Endodermal cell (in vitro differentiated cells): Measurements from ENCODE around the gene COL4A4. TPM values are rescaled to one million over a fixed set of nuclear protein-coding genes. Genes with fewer than 3 reads are reported as not detected.

ENCODE experiments used
- DNase-seq: peaks from one replicate; pipeline ENCODE4 v3.0.0-alpha.2; 2017
- H3K27ac ChIP-seq: 2 replicates; pipeline ENCODE4 v1.5.1; 2013; ENCODE audit warnings: mild to moderate bottlenecking, low read depth, low read length, moderate library complexity
- H3K27me3 ChIP-seq: 2 replicates; pipeline ENCODE4 v1.6.1; 2013; ENCODE audit warnings: mild to moderate bottlenecking, low read length, moderate library complexity; ENCODE audit not compliant: insufficient read depth, control insufficient read depth, poor library complexity, severe bottlenecking
- H3K36me3 ChIP-seq: 2 replicates; pipeline ENCODE4 v1.7.0; 2013; ENCODE audit warnings: mild to moderate bottlenecking, low read length, moderate library complexity; ENCODE audit not compliant: control insufficient read depth, insufficient read depth
- H3K4me1 ChIP-seq: one replicate; pipeline ENCODE4 v1.7.0; 2013; ENCODE audit warnings: low read length; ENCODE audit not compliant: control insufficient read depth, insufficient read depth
- H3K4me3 ChIP-seq: 2 replicates; pipeline ENCODE4 v1.5.1; 2013; ENCODE audit warnings: mild to moderate bottlenecking, low read length, moderate library complexity
- H3K9ac ChIP-seq: 2 replicates; pipeline ENCODE4 v1.6.1; 2013; ENCODE audit warnings: mild to moderate bottlenecking, low read length, moderate library complexity; ENCODE audit not compliant: poor library complexity, severe bottlenecking; ENCODE audit errors: extremely low read depth
- H3K9me3 ChIP-seq: 2 replicates; pipeline ENCODE4 v1.6.1; 2013; ENCODE audit warnings: mild to moderate bottlenecking, low read length, moderate library complexity; ENCODE audit not compliant: control insufficient read depth
- H3K27ac Mint-ChIP-seq: 2 replicates; pipeline ENCODE4 v1.8.0; 2020; ENCODE audit warnings: mixed read lengths
- H3K27me3 Mint-ChIP-seq: 2 replicates; pipeline ENCODE4 v1.8.0; 2021; ENCODE audit warnings: mild to moderate bottlenecking, mixed read lengths; ENCODE audit not compliant: insufficient read depth
- H3K36me3 Mint-ChIP-seq: 2 replicates; pipeline ENCODE4 v1.8.0; 2020; ENCODE audit warnings: low read depth, mixed read lengths
- H3K4me1 Mint-ChIP-seq: 2 replicates; pipeline ENCODE4 v1.8.0; 2020; ENCODE audit warnings: mixed read lengths
- H3K4me3 Mint-ChIP-seq: 2 replicates; pipeline ENCODE4 v1.8.0; 2020; ENCODE audit warnings: mild to moderate bottlenecking, moderate library complexity, mixed read lengths
- H3K9me3 Mint-ChIP-seq: 2 replicates; pipeline ENCODE4 v1.8.0; 2020; ENCODE audit warnings: mild to moderate bottlenecking, mixed read lengths
- WGBS, 2 experiments: methylation state at CpG; one replicate each; pipeline versions ENCODE4 v1.1.5 to v1.1.7; 2013; ENCODE audit warnings: missing lambda C conversion rate in 2 of 2, mixed read lengths in 1 of 2; ENCODE audit not compliant: insufficient coverage in 1 of 2, insufficient read length in 1 of 2; 5-methylcytosine and 5-hydroxymethylcytosine counted together
- total RNA-seq, 2 donors: library from RNA; stranded (reverse); fragmentation: NEBNext Ultra II Directional in 1 of 2; extraction: Animal tissue kit (Norgen Biotek cat#: 25700) in 1 of 2; gene quantifications; 2 replicates in 1 of 2; 3 replicates in 1 of 2; pipeline ENCODE4 v1.2.1, GENCODE V29; 2021
- TF ChIP-seq, protein P1 (sequence below): fragments of 200-600 bp; sonication (generic); conservative IDR thresholded peaks from 2 replicates; pipeline ENCODE4 v1.5.0; 2021; ENCODE audit warnings: antibody characterized with exemption, mild to moderate bottlenecking

The COL4A4 gene
- total RNA-seq, 2 donors from 2014 or later, result 2.2 to 2.9 TPM

DNA sequence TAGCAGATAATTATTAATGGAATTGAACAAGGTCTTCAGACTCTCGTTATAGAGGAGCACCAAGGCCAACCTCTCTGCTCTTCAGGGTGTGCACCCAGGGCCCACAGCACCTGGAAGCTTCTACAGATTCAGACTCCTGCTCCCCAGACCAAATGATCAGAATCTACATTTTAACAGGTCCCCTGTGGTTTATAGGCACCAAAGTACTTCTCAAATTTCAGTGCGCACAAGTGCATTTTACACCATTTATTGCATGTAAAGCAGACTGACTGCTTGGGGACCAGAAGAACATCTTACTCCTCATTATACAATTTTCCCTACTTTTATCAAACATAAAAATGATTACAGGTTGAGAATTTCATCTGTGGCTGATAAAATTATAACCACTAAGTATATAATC is 163.9 kb downstream of the COL4A4 start:
- Mint-ChIP-seq H3K27ac (no peak overlapping the region), H3K36me3 (peaks cover 29% of the 10 kb centered on the region), H3K27me3 (no peaks in the 10 kb centered on the region), H3K4me1 (peaks cover 4% of the 10 kb centered on the region), H3K9me3 (peaks cover 5% of the 10 kb centered on the region), H3K4me3 (no peak overlapping the region)
- DNase-seq, result no peak
- H3K27me3 ChIP-seq, result no peaks in the 10 kb centered on the region
- no peaks in the 10 kb centered on the region for H3K4me1 ChIP-seq
- no peak overlapping the region for H3K27ac ChIP-seq
- no peaks in the 10 kb centered on the region for H3K36me3 ChIP-seq
- TF ChIP-seq, protein P1, sequence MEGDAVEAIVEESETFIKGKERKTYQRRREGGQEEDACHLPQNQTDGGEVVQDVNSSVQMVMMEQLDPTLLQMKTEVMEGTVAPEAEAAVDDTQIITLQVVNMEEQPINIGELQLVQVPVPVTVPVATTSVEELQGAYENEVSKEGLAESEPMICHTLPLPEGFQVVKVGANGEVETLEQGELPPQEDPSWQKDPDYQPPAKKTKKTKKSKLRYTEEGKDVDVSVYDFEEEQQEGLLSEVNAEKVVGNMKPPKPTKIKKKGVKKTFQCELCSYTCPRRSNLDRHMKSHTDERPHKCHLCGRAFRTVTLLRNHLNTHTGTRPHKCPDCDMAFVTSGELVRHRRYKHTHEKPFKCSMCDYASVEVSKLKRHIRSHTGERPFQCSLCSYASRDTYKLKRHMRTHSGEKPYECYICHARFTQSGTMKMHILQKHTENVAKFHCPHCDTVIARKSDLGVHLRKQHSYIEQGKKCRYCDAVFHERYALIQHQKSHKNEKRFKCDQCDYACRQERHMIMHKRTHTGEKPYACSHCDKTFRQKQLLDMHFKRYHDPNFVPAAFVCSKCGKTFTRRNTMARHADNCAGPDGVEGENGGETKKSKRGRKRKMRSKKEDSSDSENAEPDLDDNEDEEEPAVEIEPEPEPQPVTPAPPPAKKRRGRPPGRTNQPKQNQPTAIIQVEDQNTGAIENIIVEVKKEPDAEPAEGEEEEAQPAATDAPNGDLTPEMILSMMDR, result no peak
- 95 to 97% methylated on average over 2 of the region's 2 CpGs for WGBS, 2 experiments
- no peaks in the 10 kb centered on the region for H3K9me3 ChIP-seq
- no peak overlapping the region for H3K9ac ChIP-seq
- no peak overlapping the region for H3K4me3 ChIP-seq

DNA sequence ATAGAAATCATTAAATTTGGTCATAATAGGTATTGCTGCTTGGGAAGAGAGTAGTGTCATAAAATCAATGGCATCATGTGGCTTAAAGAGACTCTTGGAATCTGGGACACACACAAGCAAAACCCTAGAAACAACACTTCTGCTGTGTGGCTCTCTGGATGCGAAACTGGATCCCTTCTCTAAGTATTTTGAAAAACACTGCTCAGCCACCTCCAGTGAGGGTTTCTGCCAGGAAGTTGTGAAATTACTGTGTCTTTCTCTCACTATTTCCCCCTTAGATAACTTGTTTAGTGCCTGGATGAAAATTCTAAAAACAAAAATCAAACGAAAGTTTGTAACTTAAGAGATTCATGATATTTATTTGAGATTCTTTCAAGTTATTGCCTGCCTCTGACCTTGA is 164.3 kb downstream of the COL4A4 start:
- DNase-seq, result no peak
- WGBS, 2 experiments, result 90% methylated on average over 2 of the region's 2 CpGs; no CpG with 5 or more reads in 1 of the 2 experiments
- H3K4me1 ChIP-seq, result no peaks in the 10 kb centered on the region
- H3K9me3 Mint-ChIP-seq, result peaks cover 5% of the 10 kb centered on the region
- H3K36me3 ChIP-seq, result no peaks in the 10 kb centered on the region
- H3K27me3 Mint-ChIP-seq, result no peaks in the 10 kb centered on the region
- H3K4me3 ChIP-seq, result no peak overlapping the region
- H3K27ac ChIP-seq, result no peak overlapping the region
- no peak overlapping the region for H3K4me3 Mint-ChIP-seq
- no peaks in the 10 kb centered on the region for H3K27me3 ChIP-seq
- H3K36me3 Mint-ChIP-seq, result peaks cover 29% of the 10 kb centered on the region
- H3K4me1 Mint-ChIP-seq, result peaks cover 4% of the 10 kb centered on the region
- no peak overlapping the region for H3K27ac Mint-ChIP-seq
- TF ChIP-seq, protein P1, result no peak
- H3K9ac ChIP-seq, result no peak overlapping the region
- no peaks in the 10 kb centered on the region for H3K9me3 ChIP-seq

DNA sequence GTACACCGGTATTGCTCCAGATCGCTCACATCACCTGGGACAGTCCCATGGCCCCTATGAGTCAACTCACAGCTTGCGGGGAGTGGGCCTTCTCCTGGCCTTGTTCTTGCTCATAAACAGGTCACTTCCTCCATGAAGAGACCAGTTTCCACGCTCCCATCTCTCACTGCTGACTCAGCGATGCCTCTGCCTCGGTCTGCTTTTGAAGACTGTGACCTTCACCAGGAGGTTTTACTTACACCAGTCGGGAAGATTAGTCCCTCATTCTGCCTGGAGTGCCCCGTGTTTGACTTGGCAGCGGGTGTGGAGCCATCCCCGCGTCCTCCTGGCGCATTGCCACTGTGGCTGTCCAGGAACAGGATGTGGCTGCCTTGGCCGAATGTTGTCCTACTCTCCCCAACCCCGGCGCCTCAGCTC is 168.4 kb downstream of the COL4A4 start:
- H3K9me3 Mint-ChIP-seq, result peaks cover 5% of the 10 kb centered on the region
- Histone ChIP-seq H3K9ac (no peak overlapping the region), H3K4me3 (no peak overlapping the region), H3K36me3 (no peaks in the 10 kb centered on the region), H3K4me1 (no peaks in the 10 kb centered on the region), H3K27ac (no peak overlapping the region), H3K27me3 (no peaks in the 10 kb centered on the region), H3K9me3 (no peaks in the 10 kb centered on the region)
- TF ChIP-seq, protein P1, result no peak
- H3K27me3 Mint-ChIP-seq, result no peaks in the 10 kb centered on the region
- 94 to 99% methylated on average over 11 to 15 of the region's 15 CpGs for WGBS, 2 experiments
- no peak overlapping the region for H3K4me3 Mint-ChIP-seq
- H3K27ac Mint-ChIP-seq, result no peak overlapping the region
- no peak for DNase-seq
- H3K4me1 Mint-ChIP-seq, result no peaks in the 10 kb centered on the region
- H3K36me3 Mint-ChIP-seq, result peaks cover 24% of the 10 kb centered on the region
